Endodermal cell (in vitro differentiated cells): ENCODE results near the gene IZUMO4. TPM values are rescaled to one million over a fixed set of nuclear protein-coding genes. Genes with fewer than 3 reads are reported as not detected.

ENCODE experiments used
- DNase-seq: peaks from one replicate; pipeline ENCODE4 v3.0.0-alpha.2; 2017
- H3K27ac ChIP-seq: 2 replicates; pipeline ENCODE4 v1.5.1; 2013; ENCODE audit warnings: mild to moderate bottlenecking, low read depth, low read length, moderate library complexity
- H3K27me3 ChIP-seq: 2 replicates; pipeline ENCODE4 v1.6.1; 2013; ENCODE audit warnings: mild to moderate bottlenecking, low read length, moderate library complexity; ENCODE audit not compliant: insufficient read depth, control insufficient read depth, poor library complexity, severe bottlenecking
- H3K36me3 ChIP-seq: 2 replicates; pipeline ENCODE4 v1.7.0; 2013; ENCODE audit warnings: mild to moderate bottlenecking, low read length, moderate library complexity; ENCODE audit not compliant: control insufficient read depth, insufficient read depth
- H3K4me1 ChIP-seq: one replicate; pipeline ENCODE4 v1.7.0; 2013; ENCODE audit warnings: low read length; ENCODE audit not compliant: control insufficient read depth, insufficient read depth
- H3K4me3 ChIP-seq: 2 replicates; pipeline ENCODE4 v1.5.1; 2013; ENCODE audit warnings: mild to moderate bottlenecking, low read length, moderate library complexity
- H3K9ac ChIP-seq: 2 replicates; pipeline ENCODE4 v1.6.1; 2013; ENCODE audit warnings: mild to moderate bottlenecking, low read length, moderate library complexity; ENCODE audit not compliant: poor library complexity, severe bottlenecking; ENCODE audit errors: extremely low read depth
- H3K9me3 ChIP-seq: 2 replicates; pipeline ENCODE4 v1.6.1; 2013; ENCODE audit warnings: mild to moderate bottlenecking, low read length, moderate library complexity; ENCODE audit not compliant: control insufficient read depth
- H3K27ac Mint-ChIP-seq: 2 replicates; pipeline ENCODE4 v1.8.0; 2020; ENCODE audit warnings: mixed read lengths
- H3K27me3 Mint-ChIP-seq: 2 replicates; pipeline ENCODE4 v1.8.0; 2021; ENCODE audit warnings: mild to moderate bottlenecking, mixed read lengths; ENCODE audit not compliant: insufficient read depth
- H3K36me3 Mint-ChIP-seq: 2 replicates; pipeline ENCODE4 v1.8.0; 2020; ENCODE audit warnings: low read depth, mixed read lengths
- H3K4me1 Mint-ChIP-seq: 2 replicates; pipeline ENCODE4 v1.8.0; 2020; ENCODE audit warnings: mixed read lengths
- H3K4me3 Mint-ChIP-seq: 2 replicates; pipeline ENCODE4 v1.8.0; 2020; ENCODE audit warnings: mild to moderate bottlenecking, moderate library complexity, mixed read lengths
- H3K9me3 Mint-ChIP-seq: 2 replicates; pipeline ENCODE4 v1.8.0; 2020; ENCODE audit warnings: mild to moderate bottlenecking, mixed read lengths
- WGBS, 2 experiments: methylation state at CpG; one replicate each; pipeline versions ENCODE4 v1.1.5 to v1.1.7; 2013; ENCODE audit warnings: missing lambda C conversion rate in 2 of 2, mixed read lengths in 1 of 2; ENCODE audit not compliant: insufficient coverage in 1 of 2, insufficient read length in 1 of 2; 5-methylcytosine and 5-hydroxymethylcytosine counted together
- total RNA-seq, 2 donors: library from RNA; stranded (reverse); fragmentation: NEBNext Ultra II Directional in 1 of 2; extraction: Animal tissue kit (Norgen Biotek cat#: 25700) in 1 of 2; gene quantifications; 2 replicates in 1 of 2; 3 replicates in 1 of 2; pipeline ENCODE4 v1.2.1, GENCODE V29; 2021
- TF ChIP-seq, protein P1 (sequence below): fragments of 200-600 bp; sonication (generic); conservative IDR thresholded peaks from 2 replicates; pipeline ENCODE4 v1.5.0; 2021; ENCODE audit warnings: antibody characterized with exemption, mild to moderate bottlenecking

The IZUMO4 gene
- total RNA-seq, 2 donors from 2014 or later = 4.3 to 5.4 TPM

DNA sequence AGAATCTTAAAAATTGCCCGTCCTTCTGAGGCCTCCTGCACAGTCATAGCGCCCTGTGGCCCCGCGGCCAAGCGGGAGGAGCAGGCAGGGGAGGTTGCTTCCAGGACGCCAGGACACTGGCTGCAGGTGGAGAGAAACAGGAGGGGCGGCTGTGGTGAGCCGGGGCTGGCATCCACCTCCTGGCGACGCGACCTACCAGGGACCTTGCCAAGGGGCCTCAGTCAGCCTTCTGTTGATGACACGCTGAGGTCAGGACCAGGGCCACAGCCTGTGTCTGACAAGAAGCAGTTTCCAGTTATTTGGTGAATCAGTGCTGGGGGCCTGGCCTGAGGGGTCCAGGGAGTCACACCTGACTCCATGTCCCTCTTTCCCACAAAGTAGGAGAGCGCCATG lies 32.3 kb upstream of the IZUMO4 start:
- Mint-ChIP-seq H3K9me3 (no peaks in the 10 kb centered on the region), H3K27me3 (no peaks in the 10 kb centered on the region), H3K4me1 (peaks cover 11% of the 10 kb centered on the region), H3K27ac (no peak overlapping the region), H3K4me3 (no peak overlapping the region), H3K36me3 (no peaks in the 10 kb centered on the region)
- Histone ChIP-seq H3K4me1 (peaks cover 5% of the 10 kb centered on the region), H3K9me3 (no peaks in the 10 kb centered on the region), H3K36me3 (no peaks in the 10 kb centered on the region), H3K9ac (no peak overlapping the region), H3K27me3 (no peaks in the 10 kb centered on the region), H3K27ac (peak overlapping the region; percentile 59), H3K4me3 (no peak overlapping the region)
- no peak for DNase-seq
- WGBS, 2 experiments = 90 to 94% methylated on average over 10 to 13 of the region's 13 CpGs
- TF ChIP-seq, protein P1, sequence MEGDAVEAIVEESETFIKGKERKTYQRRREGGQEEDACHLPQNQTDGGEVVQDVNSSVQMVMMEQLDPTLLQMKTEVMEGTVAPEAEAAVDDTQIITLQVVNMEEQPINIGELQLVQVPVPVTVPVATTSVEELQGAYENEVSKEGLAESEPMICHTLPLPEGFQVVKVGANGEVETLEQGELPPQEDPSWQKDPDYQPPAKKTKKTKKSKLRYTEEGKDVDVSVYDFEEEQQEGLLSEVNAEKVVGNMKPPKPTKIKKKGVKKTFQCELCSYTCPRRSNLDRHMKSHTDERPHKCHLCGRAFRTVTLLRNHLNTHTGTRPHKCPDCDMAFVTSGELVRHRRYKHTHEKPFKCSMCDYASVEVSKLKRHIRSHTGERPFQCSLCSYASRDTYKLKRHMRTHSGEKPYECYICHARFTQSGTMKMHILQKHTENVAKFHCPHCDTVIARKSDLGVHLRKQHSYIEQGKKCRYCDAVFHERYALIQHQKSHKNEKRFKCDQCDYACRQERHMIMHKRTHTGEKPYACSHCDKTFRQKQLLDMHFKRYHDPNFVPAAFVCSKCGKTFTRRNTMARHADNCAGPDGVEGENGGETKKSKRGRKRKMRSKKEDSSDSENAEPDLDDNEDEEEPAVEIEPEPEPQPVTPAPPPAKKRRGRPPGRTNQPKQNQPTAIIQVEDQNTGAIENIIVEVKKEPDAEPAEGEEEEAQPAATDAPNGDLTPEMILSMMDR = no peak

DNA sequence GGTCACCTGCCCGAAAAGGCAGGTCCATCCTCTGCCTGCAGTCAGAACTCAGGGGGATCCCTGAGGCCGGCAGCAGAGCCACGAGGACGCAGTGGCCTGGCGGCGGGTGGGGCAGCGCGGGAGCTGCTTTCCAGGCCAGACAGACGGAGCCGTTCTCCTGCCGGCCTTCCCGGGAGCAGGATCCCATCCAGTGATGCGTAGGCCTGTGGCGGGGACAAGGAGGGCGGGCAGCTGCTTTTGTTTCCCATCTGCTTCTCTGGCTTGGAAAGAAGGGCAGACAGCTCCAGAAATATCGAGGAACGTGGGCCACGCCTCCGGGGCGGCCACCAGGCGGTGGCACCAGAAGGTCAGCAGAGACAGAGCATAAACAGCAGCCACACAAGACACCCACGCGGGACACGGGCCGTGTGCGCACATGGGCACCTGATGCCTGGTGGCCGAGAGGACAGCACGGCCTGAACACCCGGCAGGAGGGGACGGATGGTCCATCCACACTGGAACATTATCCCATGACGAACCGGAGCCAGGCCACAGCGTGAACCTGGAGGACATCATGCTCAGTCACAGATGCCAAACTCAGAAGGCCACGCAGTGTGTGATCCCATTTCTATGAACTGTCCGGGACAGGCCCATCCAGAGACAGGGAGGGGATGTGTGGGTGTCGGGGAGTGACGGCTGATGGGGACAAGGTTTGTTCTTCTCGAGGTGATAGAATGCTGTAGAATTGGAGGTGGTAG lies 31.8 kb upstream of the IZUMO4 start:
- no peaks in the 10 kb centered on the region for H3K9me3 ChIP-seq
- no peaks in the 10 kb centered on the region for H3K9me3 Mint-ChIP-seq
- TF ChIP-seq, protein P1 = no peak
- no peak overlapping the region for H3K4me3 Mint-ChIP-seq
- H3K27me3 ChIP-seq = no peaks in the 10 kb centered on the region
- H3K4me3 ChIP-seq = no peak overlapping the region
- 91 to 95% methylated on average over 27 to 38 of the region's 38 CpGs for WGBS, 2 experiments
- no peak overlapping the region for H3K27ac Mint-ChIP-seq
- H3K36me3 ChIP-seq = no peaks in the 10 kb centered on the region
- H3K36me3 Mint-ChIP-seq = no peaks in the 10 kb centered on the region
- peaks cover 10% of the 10 kb centered on the region for H3K4me1 Mint-ChIP-seq
- no peaks in the 10 kb centered on the region for H3K27me3 Mint-ChIP-seq
- no peak for DNase-seq
- H3K4me1 ChIP-seq = peaks cover under 1% of the 10 kb centered on the region
- peak overlapping the region; percentile 59 for H3K27ac ChIP-seq
- H3K9ac ChIP-seq = no peak overlapping the region

DNA sequence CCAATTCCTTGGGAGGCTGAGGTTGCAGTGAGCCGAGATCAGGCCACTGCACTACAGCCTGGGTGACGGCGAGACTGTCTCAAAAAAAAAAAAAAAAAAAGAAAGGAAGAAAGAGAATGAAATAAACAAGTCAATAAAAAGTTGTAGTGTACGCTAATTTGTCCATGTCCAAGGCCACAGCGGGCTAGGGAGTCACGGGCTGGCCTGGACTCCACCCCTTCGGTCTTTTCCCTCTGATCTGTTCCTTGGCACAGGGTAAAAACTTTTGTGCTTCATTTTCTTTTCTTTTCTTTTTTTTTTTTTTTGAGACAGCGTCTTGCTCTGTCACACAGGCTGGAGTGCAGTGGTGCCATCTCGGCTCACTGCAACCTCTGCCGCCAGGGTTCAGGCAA lies 26.3 kb upstream of the IZUMO4 start:
- TF ChIP-seq, protein P1 = no peak
- Mint-ChIP-seq H3K4me3 (no peak overlapping the region), H3K27me3 (no peaks in the 10 kb centered on the region), H3K27ac (no peak overlapping the region), H3K4me1 (no peaks in the 10 kb centered on the region), H3K36me3 (peaks cover 28% of the 10 kb centered on the region), H3K9me3 (no peaks in the 10 kb centered on the region)
- H3K4me1 ChIP-seq = no peaks in the 10 kb centered on the region
- no peaks in the 10 kb centered on the region for H3K9me3 ChIP-seq
- no peak overlapping the region for H3K4me3 ChIP-seq
- DNase-seq = no peak
- no peak overlapping the region for H3K27ac ChIP-seq
- no peak overlapping the region for H3K9ac ChIP-seq
- peaks cover 29% of the 10 kb centered on the region for H3K36me3 ChIP-seq
- 92 to 98% methylated on average over 5 to 10 of the region's 10 CpGs for WGBS, 2 experiments
- H3K27me3 ChIP-seq = no peaks in the 10 kb centered on the region
